Left lung (tissue), 10 donors: ENCODE data around the gene SLC2A10. TPM values are rescaled to one million over a fixed set of nuclear protein-coding genes. Genes with fewer than 3 reads are reported as not detected.

ENCODE experiments used
- ATAC-seq: fragments of 200-7000 bp; cut with Tn5 transposase; one replicate; pipeline ENCODE4 v1.9.1; 2020; ENCODE audit warnings: moderate library complexity
- DNase-seq, 4 donors: peaks; one replicate each; pipeline ENCODE4 v3.0.0-alpha.2; 2013 to 2020
- H3K27ac ChIP-seq, 2 donors: fragments of 200-600 bp; sonication (generic) in 1 of 2; one replicate each; pipeline versions ENCODE4 v1.5.0 to v1.8.0; 2020 to 2021
- H3K27me3 ChIP-seq, 2 donors: fragments of 200-600 bp; sonication (generic) in 1 of 2; one replicate each; pipeline versions ENCODE4 v1.5.0 to v1.8.0; 2020 to 2021
- H3K36me3 ChIP-seq, 2 donors: fragments of 200-600 bp; sonication (generic) in 1 of 2; one replicate each; pipeline versions ENCODE4 v1.5.0 to v1.8.0; 2020 to 2021
- H3K4me1 ChIP-seq, 2 donors: fragments of 200-600 bp; one replicate each; pipeline ENCODE4 v1.8.0; 2021
- H3K4me3 ChIP-seq, 2 donors: fragments of 200-600 bp; sonication (generic) in 1 of 2; one replicate each; pipeline versions ENCODE4 v1.5.0 to v1.8.0; 2020 to 2021; ENCODE audit warnings: mild to moderate bottlenecking in 1 of 2
- H3K9me3 ChIP-seq, 2 donors: fragments of 200-600 bp; sonication (generic) in 1 of 2; one replicate each; pipeline versions ENCODE4 v1.5.0 to v1.8.0; 2020 to 2021
- intact Hi-C, 2 donors: fragments of 100-400 bp; cut with DNase I; formaldehyde crosslinking; loops; one replicate each; pipeline versions ENCODE4 v1.11.2 to v1.14.2; 2022
- polyA plus RNA-seq, 6 donors: library from polyadenylated mRNA; unstranded; fragments of 120-200 nt; gene quantifications; one replicate each; pipeline ENCODE4 v1.2.1, GENCODE V29; 2013; ENCODE audit not compliant: insufficient read length in 6 of 6
- total RNA-seq, 2 donors: library from RNA; stranded (reverse); fragmentation: NEBNext Ultra II Directional; extraction: Animal tissue kit (Norgen Biotek cat#: 25700); gene quantifications; one replicate each; pipeline ENCODE4 v1.2.1, GENCODE V29; 2021
- TF ChIP-seq, protein P1 (sequence below), 2 donors: fragments of 200-600 bp; sonication (generic) in 1 of 2; IDR thresholded peaks; one replicate each; pipeline versions ENCODE4 v1.5.0 to v1.8.0; 2021; ENCODE audit warnings: antibody characterized with exemption in 2 of 2
- donor health status: DM: no; HTN: yes; CAD: no.
- donor health status: DM: no; HTN: no; CAD: no.

SLC2A10 gene
- total and polyA plus RNA-seq, 8 donors, result 12.9 to 26.1 (median 21.0) TPM

DNA sequence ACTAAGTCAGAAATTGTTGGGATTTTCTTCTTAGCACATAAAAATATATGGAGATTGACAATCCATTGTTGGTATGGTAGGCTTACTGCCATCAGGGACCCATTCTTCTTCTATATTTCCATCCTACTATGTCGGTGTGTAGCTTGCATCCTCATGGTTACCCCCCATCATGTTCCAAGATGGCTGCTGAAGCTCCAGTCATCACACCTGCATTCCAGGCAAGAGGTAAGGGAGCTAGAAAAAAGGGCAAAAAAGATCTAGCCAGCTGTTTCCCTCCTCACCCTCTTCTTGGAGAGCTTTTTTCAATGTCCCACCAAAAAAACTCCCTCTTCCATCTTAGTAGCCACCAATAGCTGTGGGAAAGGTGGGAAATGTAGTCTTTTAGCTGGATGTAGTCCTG is 13.6 kb downstream of the SLC2A10 start:
- H3K27me3 ChIP-seq, result no peaks in the 10 kb centered on the region
- H3K27ac ChIP-seq, result no peak overlapping the region
- no peak overlapping the region for H3K4me3 ChIP-seq
- ATAC-seq (no peak), DNase-seq (no peak)
- intact Hi-C loops, result no loop called here
- no peaks in the 10 kb centered on the region for H3K36me3 ChIP-seq
- peaks cover 6 to 15% of the 10 kb centered on the region in 2 donors for H3K9me3 ChIP-seq
- no peaks in the 10 kb centered on the region for H3K4me1 ChIP-seq
- TF ChIP-seq, protein P1, sequence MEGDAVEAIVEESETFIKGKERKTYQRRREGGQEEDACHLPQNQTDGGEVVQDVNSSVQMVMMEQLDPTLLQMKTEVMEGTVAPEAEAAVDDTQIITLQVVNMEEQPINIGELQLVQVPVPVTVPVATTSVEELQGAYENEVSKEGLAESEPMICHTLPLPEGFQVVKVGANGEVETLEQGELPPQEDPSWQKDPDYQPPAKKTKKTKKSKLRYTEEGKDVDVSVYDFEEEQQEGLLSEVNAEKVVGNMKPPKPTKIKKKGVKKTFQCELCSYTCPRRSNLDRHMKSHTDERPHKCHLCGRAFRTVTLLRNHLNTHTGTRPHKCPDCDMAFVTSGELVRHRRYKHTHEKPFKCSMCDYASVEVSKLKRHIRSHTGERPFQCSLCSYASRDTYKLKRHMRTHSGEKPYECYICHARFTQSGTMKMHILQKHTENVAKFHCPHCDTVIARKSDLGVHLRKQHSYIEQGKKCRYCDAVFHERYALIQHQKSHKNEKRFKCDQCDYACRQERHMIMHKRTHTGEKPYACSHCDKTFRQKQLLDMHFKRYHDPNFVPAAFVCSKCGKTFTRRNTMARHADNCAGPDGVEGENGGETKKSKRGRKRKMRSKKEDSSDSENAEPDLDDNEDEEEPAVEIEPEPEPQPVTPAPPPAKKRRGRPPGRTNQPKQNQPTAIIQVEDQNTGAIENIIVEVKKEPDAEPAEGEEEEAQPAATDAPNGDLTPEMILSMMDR (IDR thresholded peaks at IDR 0.05), result no peak

DNA sequence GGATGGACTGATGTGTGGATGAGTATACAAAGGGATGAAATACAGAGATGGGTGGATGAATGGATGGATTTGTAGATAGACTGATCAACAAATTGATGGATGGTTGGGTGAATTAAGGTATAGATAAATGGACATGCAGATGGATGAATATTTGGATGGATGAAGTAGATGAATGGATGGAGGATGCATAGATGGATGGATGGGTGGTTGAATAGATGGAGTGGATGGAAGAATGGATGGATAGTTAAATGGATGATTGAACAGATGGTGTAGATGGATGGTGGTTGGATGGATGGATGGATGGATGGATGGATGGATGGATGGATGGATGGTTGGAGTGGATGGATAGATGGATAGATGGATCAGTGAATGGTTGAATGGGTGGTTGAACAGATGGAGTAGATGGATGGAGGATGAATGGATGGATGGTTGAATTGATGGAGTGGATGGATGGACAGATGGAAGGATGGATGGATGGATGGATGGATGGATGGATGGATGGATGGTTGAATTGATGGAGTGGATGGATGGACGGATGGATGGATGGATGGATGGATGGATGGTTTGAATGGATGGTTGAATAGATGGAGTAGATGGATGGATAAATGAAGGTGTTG is 15.0 kb downstream of the SLC2A10 start:
- TF ChIP-seq, protein P1 (IDR thresholded peaks at IDR 0.05), result no peak
- H3K27me3 ChIP-seq, result no peaks in the 10 kb centered on the region
- H3K4me1 ChIP-seq, result no peaks in the 10 kb centered on the region
- H3K9me3 ChIP-seq, result peaks cover 6 to 15% of the 10 kb centered on the region in 2 donors
- H3K4me3 ChIP-seq, result no peak overlapping the region
- peaks cover 0 to 6% of the 10 kb centered on the region in 2 donors for H3K36me3 ChIP-seq
- ATAC-seq (no peak), DNase-seq (no peak)
- no peak overlapping the region for H3K27ac ChIP-seq
- intact Hi-C loops, result no loop called here

DNA sequence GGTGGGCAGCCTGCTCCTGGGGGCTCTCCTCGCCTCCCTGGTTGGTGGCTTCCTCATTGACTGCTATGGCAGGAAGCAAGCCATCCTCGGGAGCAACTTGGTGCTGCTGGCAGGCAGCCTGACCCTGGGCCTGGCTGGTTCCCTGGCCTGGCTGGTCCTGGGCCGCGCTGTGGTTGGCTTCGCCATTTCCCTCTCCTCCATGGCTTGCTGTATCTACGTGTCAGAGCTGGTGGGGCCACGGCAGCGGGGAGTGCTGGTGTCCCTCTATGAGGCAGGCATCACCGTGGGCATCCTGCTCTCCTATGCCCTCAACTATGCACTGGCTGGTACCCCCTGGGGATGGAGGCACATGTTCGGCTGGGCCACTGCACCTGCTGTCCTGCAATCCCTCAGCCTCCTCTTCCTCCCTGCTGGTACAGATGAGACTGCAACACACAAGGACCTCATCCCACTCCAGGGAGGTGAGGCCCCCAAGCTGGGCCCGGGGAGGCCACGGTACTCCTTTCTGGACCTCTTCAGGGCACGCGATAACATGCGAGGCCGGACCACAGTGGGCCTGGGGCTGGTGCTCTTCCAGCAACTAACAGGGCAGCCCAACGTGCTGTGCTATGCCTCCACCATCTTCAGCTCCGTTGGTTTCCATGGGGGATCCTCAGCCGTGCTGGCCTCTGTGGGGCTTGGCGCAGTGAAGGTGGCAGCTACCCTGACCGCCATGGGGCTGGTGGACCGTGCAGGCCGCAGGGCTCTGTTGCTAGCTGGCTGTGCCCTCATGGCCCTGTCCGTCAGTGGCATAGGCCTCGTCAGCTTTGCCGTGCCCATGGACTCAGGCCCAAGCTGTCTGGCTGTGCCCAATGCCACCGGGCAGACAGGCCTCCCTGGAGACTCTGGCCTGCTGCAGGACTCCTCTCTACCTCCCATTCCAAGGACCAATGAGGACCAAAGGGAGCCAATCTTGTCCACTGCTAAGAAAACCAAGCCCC is 16.0 kb downstream of the SLC2A10 start:
- DNase-seq (peak in 1 of 4 donors; percentile 66), ATAC-seq (no peak)
- peaks cover 5 to 9% of the 10 kb centered on the region in 2 donors for H3K9me3 ChIP-seq

DNA sequence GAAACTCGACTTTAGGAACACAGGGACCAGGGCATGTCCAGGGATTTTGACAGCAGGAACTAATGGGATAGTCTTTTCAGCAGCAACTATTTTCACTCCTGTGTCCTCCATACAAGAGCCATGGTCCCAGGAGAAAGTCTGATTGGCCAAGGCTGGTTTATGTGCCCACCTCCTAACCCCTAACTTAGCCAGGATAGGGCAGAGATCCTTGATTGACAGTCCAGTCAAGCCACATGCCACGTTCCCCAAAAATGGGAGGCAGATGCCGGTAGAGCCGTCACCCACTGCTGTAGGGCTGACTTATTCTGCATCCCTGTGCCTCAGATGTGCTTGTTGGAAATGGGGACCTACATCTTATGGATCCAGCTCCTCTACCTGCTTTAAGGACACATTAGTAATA is 22.3 kb downstream of the SLC2A10 start:
- intact Hi-C loops, result no loop called here
- TF ChIP-seq, protein P1 (IDR thresholded peaks at IDR 0.05), result no peak
- Histone ChIP-seq H3K9me3 (no peaks in the 10 kb centered on the region), H3K27ac (no peak overlapping the region), H3K36me3 (peaks cover 0 to 6% of the 10 kb centered on the region in 2 donors), H3K4me1 (no peaks in the 10 kb centered on the region), H3K27me3 (no peaks in the 10 kb centered on the region), H3K4me3 (no peak overlapping the region)
- DNase-seq, result no peak
- no peak for ATAC-seq

More for the DNA sequence above, 16.0 kb downstream of the SLC2A10 start:
- TF ChIP-seq, protein P1 (IDR thresholded peaks at IDR 0.05), result no peak
- Histone ChIP-seq H3K27ac (no peak overlapping the region), H3K4me3 (no peak overlapping the region), H3K36me3 (peaks cover 0 to 6% of the 10 kb centered on the region in 2 donors), H3K4me1 (no peaks in the 10 kb centered on the region), H3K27me3 (no peaks in the 10 kb centered on the region)
- intact Hi-C loops, result no loop called here

DNA sequence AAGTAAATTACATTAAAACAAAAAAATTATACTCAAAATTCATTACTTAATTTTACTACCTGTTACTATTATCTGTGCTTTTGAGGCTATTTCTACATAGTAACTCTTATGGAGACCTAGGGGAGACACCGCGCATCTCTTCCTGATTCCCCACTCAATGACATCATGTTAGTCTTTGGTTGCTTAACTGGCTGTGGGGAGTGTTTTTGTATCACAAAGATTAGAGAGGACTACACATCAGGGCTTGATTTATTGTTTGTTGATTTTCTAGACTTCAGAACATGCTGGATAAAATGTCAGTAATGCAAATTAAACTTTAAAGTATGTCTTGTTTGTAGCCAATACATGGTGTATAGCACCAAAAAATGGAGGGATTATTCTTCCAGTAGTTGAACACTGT is 26.0 kb downstream of the SLC2A10 start:
- Histone ChIP-seq H3K4me1 (no peaks in the 10 kb centered on the region), H3K27ac (no peak overlapping the region), H3K36me3 (no peaks in the 10 kb centered on the region), H3K27me3 (peaks cover 0 to 5% of the 10 kb centered on the region in 2 donors), H3K4me3 (no peak overlapping the region), H3K9me3 (no peaks in the 10 kb centered on the region)
- TF ChIP-seq, protein P1 (IDR thresholded peaks at IDR 0.05), result no peak
- no peak for ATAC-seq
- no peak for DNase-seq
- intact Hi-C loops, result no loop called here
